ENCODE data around the gene MCF2L2.

The MCF2L2 gene

DNA sequence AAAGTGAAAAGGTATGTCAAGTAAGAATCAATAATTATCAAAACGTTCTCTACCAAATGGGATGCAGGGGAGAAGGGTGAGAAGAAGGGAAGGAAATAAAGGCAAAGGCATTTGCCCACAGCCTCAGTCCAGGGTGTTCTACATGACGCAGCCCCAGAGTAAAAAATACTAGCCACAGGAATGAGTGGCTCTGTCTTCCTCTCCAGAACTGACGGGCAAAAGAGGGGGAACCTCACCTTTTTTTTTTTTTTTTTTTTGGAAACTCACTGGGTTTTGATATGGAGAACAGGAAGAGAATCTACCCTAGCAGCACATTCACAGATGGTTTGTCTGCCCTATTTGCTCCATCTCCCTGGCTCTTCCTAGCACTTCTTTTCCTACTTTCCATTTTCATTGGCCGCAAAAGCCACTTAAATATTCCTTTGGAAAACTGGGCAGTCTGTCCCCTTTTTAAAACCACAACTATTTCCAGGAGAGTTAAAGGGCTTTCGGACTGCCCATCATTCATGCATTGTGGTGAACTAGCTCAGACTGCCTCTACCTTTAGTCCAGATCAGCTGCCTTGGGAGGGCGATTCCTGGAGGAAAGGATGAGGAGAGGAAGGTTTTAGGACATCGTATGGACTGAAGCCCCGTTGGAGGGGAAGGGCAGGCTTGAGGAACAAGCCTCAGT lies 147.2 kb downstream of the MCF2L2 start:
- Histone ChIP-seq H3K9ac (ENCODE audit: low read length in 2 of 2) (no peak overlapping the region), H3K36me3 (ENCODE audit: control insufficient read depth in 2 of 2, insufficient read depth in 2 of 2, low read length in 2 of 2) (no peaks in the 10 kb centered on the region), H3K27me3 (ENCODE audit: control insufficient read depth in 1 of 2, insufficient read depth in 2 of 2, low read length in 2 of 2) (no peaks in the 10 kb centered on the region), H3K4me3 (ENCODE audit: low read length in 2 of 2) (no peak overlapping the region), H3K9me3 (ENCODE audit: control insufficient read depth in 2 of 2, low read length in 2 of 2) (no peaks in the 10 kb centered on the region), H3K4me1 (ENCODE audit: control insufficient read depth, insufficient read depth, low read length) (peaks cover 13% of the 10 kb centered on the region), H3K27ac (ENCODE audit: low read length) (no peak overlapping the region)

DNA sequence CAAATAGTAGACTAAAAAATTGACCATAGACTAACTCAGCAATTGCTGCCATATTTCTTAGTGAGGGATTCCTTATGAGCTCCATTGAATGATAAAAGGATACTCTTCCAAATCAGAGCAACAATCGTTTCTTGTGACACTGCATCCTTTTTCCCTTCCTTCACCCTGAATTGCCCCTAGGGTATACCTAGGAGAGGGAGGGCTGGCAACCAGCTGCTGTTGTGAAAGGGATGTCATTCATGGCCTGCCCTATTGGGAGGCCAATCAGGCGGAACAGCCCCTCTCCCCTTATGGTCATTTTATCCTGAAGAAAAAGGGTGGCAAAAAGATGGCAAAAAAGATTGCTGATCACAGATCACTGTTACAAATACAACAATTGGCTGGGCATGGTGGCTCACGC lies 149.0 kb downstream of the MCF2L2 start:
- Histone ChIP-seq H3K36me3 (ENCODE audit: control insufficient read depth in 2 of 2, insufficient read depth in 2 of 2, low read length in 2 of 2) (no peaks in the 10 kb centered on the region), H3K27ac (ENCODE audit: low read length) (no peak overlapping the region), H3K9ac (ENCODE audit: low read length in 2 of 2) (no peak overlapping the region), H3K27me3 (ENCODE audit: control insufficient read depth in 1 of 2, insufficient read depth in 2 of 2, low read length in 2 of 2) (no peaks in the 10 kb centered on the region), H3K4me1 (ENCODE audit: control insufficient read depth, insufficient read depth, low read length) (no peaks in the 10 kb centered on the region), H3K4me3 (ENCODE audit: low read length in 2 of 2) (no peak overlapping the region), H3K9me3 (ENCODE audit: control insufficient read depth in 2 of 2, low read length in 2 of 2) (no peaks in the 10 kb centered on the region)

DNA sequence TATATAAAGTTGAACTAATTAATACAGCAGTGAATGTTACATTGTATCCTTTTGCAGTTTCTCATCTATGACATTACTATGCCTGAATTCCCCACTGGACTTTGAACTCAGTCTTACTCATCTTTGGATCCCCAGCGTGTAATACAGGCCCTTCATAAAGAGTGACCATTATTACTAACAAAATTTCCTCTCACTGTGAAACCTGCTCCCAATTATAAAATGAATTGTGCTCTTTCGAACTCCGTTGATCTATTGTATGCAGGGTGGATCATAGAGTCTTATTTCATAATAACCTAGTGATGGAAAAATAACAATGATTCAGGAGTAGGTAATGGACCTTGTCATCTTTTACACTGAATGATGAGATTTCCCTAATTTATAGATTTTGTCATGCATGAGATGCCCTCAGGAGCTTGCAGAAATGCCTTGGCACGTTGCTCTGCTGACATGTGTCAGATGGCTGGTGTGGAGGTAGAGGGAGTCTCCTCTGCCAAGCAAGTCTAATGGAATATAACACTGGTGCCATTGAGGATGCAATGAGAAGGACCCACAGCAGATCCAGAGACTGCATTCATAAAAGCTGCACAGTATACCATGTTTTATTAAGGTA lies 149.8 kb downstream of the MCF2L2 start:
- Histone ChIP-seq H3K9ac (ENCODE audit: low read length in 2 of 2) (no peak overlapping the region), H3K27me3 (ENCODE audit: control insufficient read depth in 1 of 2, insufficient read depth in 2 of 2, low read length in 2 of 2) (no peaks in the 10 kb centered on the region), H3K27ac (ENCODE audit: low read length) (no peak overlapping the region), H3K4me3 (ENCODE audit: low read length in 2 of 2) (no peak overlapping the region), H3K36me3 (ENCODE audit: control insufficient read depth in 2 of 2, insufficient read depth in 2 of 2, low read length in 2 of 2) (no peaks in the 10 kb centered on the region), H3K4me1 (ENCODE audit: control insufficient read depth, insufficient read depth, low read length) (no peaks in the 10 kb centered on the region), H3K9me3 (ENCODE audit: control insufficient read depth in 2 of 2, low read length in 2 of 2) (no peaks in the 10 kb centered on the region)

DNA sequence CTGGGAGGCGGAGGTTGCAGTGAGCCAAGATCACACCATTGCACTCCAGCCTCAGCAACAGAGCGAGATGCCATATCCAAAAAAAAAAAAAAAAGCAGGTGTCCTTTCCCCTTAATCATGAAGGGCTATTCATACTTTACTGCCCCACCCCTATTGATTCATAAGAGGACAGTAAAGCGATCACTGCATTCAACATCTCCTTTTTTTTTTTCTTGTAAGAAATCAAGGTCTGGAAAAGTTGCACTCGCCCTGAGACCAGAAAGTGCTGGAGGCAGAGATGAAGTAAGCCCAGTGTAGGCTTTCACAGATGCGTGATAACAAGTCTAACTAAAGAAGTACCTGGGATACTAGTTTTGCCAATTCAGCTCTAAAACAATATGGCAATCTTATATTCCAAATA lies 151.2 kb downstream of the MCF2L2 start:
- no peaks in the 10 kb centered on the region for H3K4me1 ChIP-seq (ENCODE audit: control insufficient read depth, insufficient read depth, low read length)
- no peak overlapping the region for H3K4me3 ChIP-seq (ENCODE audit: low read length in 2 of 2)
- no peak overlapping the region for H3K9ac ChIP-seq (ENCODE audit: low read length in 2 of 2)
- no peaks in the 10 kb centered on the region for H3K36me3 ChIP-seq (ENCODE audit: control insufficient read depth in 2 of 2, insufficient read depth in 2 of 2, low read length in 2 of 2)
- H3K27ac ChIP-seq (ENCODE audit: low read length): no peak overlapping the region
- no peaks in the 10 kb centered on the region for H3K9me3 ChIP-seq (ENCODE audit: control insufficient read depth in 2 of 2, low read length in 2 of 2)
- no peaks in the 10 kb centered on the region for H3K27me3 ChIP-seq (ENCODE audit: control insufficient read depth in 1 of 2, insufficient read depth in 2 of 2, low read length in 2 of 2)

DNA sequence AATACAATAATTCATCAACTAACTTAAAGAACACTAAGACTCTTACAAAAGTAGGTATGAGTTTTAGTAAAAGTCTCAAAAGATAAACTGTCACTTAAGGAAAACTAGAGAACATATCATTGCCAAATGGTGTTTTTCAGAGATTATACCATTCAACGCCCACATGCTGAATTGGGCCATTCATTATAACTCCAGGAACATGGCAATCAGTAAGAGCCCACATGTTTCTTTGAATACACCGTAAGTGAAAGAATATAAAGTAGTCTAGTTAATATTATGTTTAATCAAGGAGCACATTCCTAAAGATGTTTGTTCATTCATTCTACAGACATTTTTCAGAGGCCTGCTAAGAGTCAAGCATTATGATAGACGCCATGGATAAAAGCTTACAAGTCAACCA lies 152.5 kb downstream of the MCF2L2 start:
- Histone ChIP-seq H3K9me3 (ENCODE audit: control insufficient read depth in 2 of 2, low read length in 2 of 2) (no peaks in the 10 kb centered on the region), H3K4me1 (ENCODE audit: control insufficient read depth, insufficient read depth, low read length) (no peaks in the 10 kb centered on the region), H3K9ac (ENCODE audit: low read length in 2 of 2) (no peak overlapping the region), H3K4me3 (ENCODE audit: low read length in 2 of 2) (no peak overlapping the region), H3K27ac (ENCODE audit: low read length) (no peak overlapping the region), H3K27me3 (ENCODE audit: control insufficient read depth in 1 of 2, insufficient read depth in 2 of 2, low read length in 2 of 2) (no peaks in the 10 kb centered on the region), H3K36me3 (ENCODE audit: control insufficient read depth in 2 of 2, insufficient read depth in 2 of 2, low read length in 2 of 2) (no peaks in the 10 kb centered on the region)

DNA sequence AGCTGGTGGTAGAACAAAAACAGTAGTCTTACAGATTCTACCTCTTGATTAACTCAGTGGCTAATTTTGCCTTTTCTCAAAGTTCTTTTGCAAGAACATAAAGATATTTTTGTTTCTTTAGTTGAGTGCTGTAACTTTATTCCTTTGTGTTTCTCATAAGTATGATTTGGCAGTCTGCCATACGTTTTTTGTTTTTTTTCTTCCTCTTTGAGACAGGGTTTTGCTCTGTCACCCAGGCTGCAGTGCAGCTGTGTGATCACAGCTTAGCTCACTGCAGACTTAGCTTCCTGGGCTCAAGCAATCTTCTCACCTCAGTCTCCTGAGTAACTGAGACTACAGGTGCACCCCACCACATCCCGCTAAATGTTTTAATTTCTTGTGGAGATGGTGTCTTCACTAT lies 153.0 kb downstream of the MCF2L2 start:
- no peaks in the 10 kb centered on the region for H3K4me1 ChIP-seq (ENCODE audit: control insufficient read depth, insufficient read depth, low read length)
- no peak overlapping the region for H3K9ac ChIP-seq (ENCODE audit: low read length in 2 of 2)
- H3K36me3 ChIP-seq (ENCODE audit: control insufficient read depth in 2 of 2, insufficient read depth in 2 of 2, low read length in 2 of 2): no peaks in the 10 kb centered on the region
- no peak overlapping the region for H3K27ac ChIP-seq (ENCODE audit: low read length)
- no peak overlapping the region for H3K4me3 ChIP-seq (ENCODE audit: low read length in 2 of 2)
- H3K27me3 ChIP-seq (ENCODE audit: control insufficient read depth in 1 of 2, insufficient read depth in 2 of 2, low read length in 2 of 2): no peaks in the 10 kb centered on the region
- no peaks in the 10 kb centered on the region for H3K9me3 ChIP-seq (ENCODE audit: control insufficient read depth in 2 of 2, low read length in 2 of 2)

DNA sequence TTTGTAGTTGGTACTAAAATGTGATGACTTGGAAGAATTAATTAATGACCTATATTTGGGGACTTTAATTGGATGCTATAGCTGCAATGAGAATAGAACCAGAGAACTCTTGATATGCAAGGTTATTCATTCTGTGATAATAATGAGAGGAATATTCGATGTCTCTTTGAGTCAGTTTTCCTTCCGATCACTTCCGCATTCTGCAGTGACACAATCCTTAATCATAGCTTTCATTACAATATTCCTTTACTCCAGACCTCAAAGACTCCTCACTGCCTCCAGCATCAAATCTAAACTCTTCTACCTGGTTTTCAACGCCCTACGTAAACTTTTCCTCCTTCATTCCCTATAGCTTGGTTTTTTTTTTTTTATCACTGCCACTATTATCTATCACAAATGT lies 153.8 kb downstream of the MCF2L2 start:
- no peak overlapping the region for H3K4me3 ChIP-seq (ENCODE audit: low read length in 2 of 2)
- H3K36me3 ChIP-seq (ENCODE audit: control insufficient read depth in 2 of 2, insufficient read depth in 2 of 2, low read length in 2 of 2): no peaks in the 10 kb centered on the region
- no peak overlapping the region for H3K27ac ChIP-seq (ENCODE audit: low read length)
- H3K27me3 ChIP-seq (ENCODE audit: control insufficient read depth in 1 of 2, insufficient read depth in 2 of 2, low read length in 2 of 2): no peaks in the 10 kb centered on the region
- H3K9me3 ChIP-seq (ENCODE audit: control insufficient read depth in 2 of 2, low read length in 2 of 2): no peaks in the 10 kb centered on the region
- H3K9ac ChIP-seq (ENCODE audit: low read length in 2 of 2): no peak overlapping the region
- H3K4me1 ChIP-seq (ENCODE audit: control insufficient read depth, insufficient read depth, low read length): no peaks in the 10 kb centered on the region

DNA sequence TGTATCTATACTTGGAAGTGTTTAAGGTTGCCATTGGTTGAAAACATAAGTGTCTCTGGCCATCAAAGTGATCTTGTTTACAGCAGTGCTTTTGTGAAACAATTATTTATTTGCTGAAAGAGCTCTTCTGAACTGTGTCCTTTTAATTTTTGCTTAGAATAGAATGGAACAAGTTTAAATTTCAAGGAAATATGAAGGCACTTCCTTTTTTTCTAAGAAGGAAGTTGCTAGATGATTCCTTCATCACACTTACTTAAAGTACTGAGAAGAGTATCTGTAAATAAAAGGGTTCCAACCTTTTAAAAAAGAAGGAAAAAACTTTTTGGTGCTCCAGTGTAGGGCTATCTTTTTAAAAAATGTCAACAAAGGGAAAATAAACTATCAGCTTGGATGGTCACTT lies 155.6 kb downstream of the MCF2L2 start:
- H3K9ac ChIP-seq (ENCODE audit: low read length in 2 of 2): no peak overlapping the region
- H3K27me3 ChIP-seq (ENCODE audit: control insufficient read depth in 1 of 2, insufficient read depth in 2 of 2, low read length in 2 of 2): no peaks in the 10 kb centered on the region
- H3K4me1 ChIP-seq (ENCODE audit: control insufficient read depth, insufficient read depth, low read length): no peaks in the 10 kb centered on the region
- H3K4me3 ChIP-seq (ENCODE audit: low read length in 2 of 2): no peak overlapping the region
- no peak overlapping the region for H3K27ac ChIP-seq (ENCODE audit: low read length)
- H3K36me3 ChIP-seq (ENCODE audit: control insufficient read depth in 2 of 2, insufficient read depth in 2 of 2, low read length in 2 of 2): no peaks in the 10 kb centered on the region
- H3K9me3 ChIP-seq (ENCODE audit: control insufficient read depth in 2 of 2, low read length in 2 of 2): no peaks in the 10 kb centered on the region

DNA sequence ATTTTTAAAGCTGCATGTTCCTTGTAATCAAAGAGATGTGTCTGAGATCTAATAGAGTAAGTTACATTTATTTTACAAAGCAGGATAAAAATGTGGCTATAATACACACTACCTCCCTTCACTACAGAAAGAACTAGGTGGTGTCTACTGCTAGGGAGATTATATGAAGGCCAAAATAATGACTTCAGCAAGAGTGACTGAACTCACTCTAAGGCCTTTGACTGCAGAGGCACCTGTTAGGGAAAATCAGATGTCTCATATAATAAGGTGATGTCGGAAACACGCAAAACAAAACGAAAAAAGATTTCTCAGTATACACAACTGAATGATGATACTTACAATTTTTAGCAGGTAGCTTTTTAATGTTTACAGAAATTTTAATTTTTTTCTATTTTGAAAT lies 156.3 kb downstream of the MCF2L2 start:
- H3K36me3 ChIP-seq (ENCODE audit: control insufficient read depth in 2 of 2, insufficient read depth in 2 of 2, low read length in 2 of 2): no peaks in the 10 kb centered on the region
- no peaks in the 10 kb centered on the region for H3K9me3 ChIP-seq (ENCODE audit: control insufficient read depth in 2 of 2, low read length in 2 of 2)
- H3K4me3 ChIP-seq (ENCODE audit: low read length in 2 of 2): no peak overlapping the region
- H3K27me3 ChIP-seq (ENCODE audit: control insufficient read depth in 1 of 2, insufficient read depth in 2 of 2, low read length in 2 of 2): no peaks in the 10 kb centered on the region
- H3K4me1 ChIP-seq (ENCODE audit: control insufficient read depth, insufficient read depth, low read length): no peaks in the 10 kb centered on the region
- no peak overlapping the region for H3K27ac ChIP-seq (ENCODE audit: low read length)
- no peak overlapping the region for H3K9ac ChIP-seq (ENCODE audit: low read length in 2 of 2)

DNA sequence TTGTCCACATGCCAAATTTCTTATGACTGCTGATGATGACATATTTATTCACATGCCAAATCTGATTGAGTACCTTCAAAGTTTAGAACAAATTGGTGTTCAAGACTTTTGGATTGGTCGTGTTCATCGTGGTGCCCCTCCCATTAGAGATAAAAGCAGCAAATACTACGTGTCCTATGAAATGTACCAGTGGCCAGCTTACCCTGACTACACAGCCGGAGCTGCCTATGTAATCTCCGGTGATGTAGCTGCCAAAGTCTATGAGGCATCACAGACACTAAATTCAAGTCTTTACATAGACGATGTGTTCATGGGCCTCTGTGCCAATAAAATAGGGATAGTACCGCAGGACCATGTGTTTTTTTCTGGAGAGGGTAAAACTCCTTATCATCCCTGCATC lies 158.1 kb downstream of the MCF2L2 start:
- no peaks in the 10 kb centered on the region for H3K9me3 ChIP-seq (ENCODE audit: control insufficient read depth in 2 of 2, low read length in 2 of 2)
- H3K27me3 ChIP-seq (ENCODE audit: control insufficient read depth in 1 of 2, insufficient read depth in 2 of 2, low read length in 2 of 2): no peaks in the 10 kb centered on the region
- no peak overlapping the region for H3K4me3 ChIP-seq (ENCODE audit: low read length in 2 of 2)
- no peak overlapping the region for H3K9ac ChIP-seq (ENCODE audit: low read length in 2 of 2)
- H3K27ac ChIP-seq (ENCODE audit: low read length): no peak overlapping the region
- no peaks in the 10 kb centered on the region for H3K36me3 ChIP-seq (ENCODE audit: control insufficient read depth in 2 of 2, insufficient read depth in 2 of 2, low read length in 2 of 2)
- H3K4me1 ChIP-seq (ENCODE audit: control insufficient read depth, insufficient read depth, low read length): no peaks in the 10 kb centered on the region

DNA sequence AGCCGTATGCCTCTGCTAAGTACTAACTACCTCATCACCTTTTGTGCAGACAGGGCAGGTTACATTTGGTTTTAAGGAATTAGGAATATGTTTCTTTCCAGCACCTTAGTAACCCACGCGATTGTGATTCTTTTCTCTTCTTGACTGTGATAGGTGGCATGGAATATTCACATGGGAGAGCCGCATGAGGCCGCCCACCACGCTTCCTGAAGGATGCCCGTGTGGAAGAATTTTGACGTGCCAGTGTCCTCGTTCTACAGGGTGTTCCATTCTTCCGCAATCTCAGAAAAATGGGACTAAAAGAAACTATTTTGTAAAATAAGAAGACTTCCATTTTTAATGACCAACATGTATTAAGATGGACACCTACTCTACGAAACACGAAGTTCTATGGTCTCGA lies 159.1 kb downstream of the MCF2L2 start:
- H3K4me3 ChIP-seq (ENCODE audit: low read length in 2 of 2): no peak overlapping the region
- no peak overlapping the region for H3K27ac ChIP-seq (ENCODE audit: low read length)
- no peak overlapping the region for H3K9ac ChIP-seq (ENCODE audit: low read length in 2 of 2)
- H3K9me3 ChIP-seq (ENCODE audit: control insufficient read depth in 2 of 2, low read length in 2 of 2): no peaks in the 10 kb centered on the region
- H3K27me3 ChIP-seq (ENCODE audit: control insufficient read depth in 1 of 2, insufficient read depth in 2 of 2, low read length in 2 of 2): no peaks in the 10 kb centered on the region
- no peaks in the 10 kb centered on the region for H3K36me3 ChIP-seq (ENCODE audit: control insufficient read depth in 2 of 2, insufficient read depth in 2 of 2, low read length in 2 of 2)
- no peaks in the 10 kb centered on the region for H3K4me1 ChIP-seq (ENCODE audit: control insufficient read depth, insufficient read depth, low read length)

Data from stomach smooth muscle (tissue), 2 donors.